NCI-H146 (cell line): Measurements from ENCODE around the gene ZRANB1.

Source experiments
- DNase-seq: peaks from one replicate; lab custom pipeline; 2025; lab: John Stamatoyannopoulos, UW

Gene ZRANB1

GRCh38 chr10:125005312-125006187, 63.6 kb downstream of the ZRANB1 start:
- DNase-seq, result no peak

GRCh38 chr10:125006188-125006680, 64.3 kb downstream of the ZRANB1 start:
- no peak for DNase-seq

DNA sequence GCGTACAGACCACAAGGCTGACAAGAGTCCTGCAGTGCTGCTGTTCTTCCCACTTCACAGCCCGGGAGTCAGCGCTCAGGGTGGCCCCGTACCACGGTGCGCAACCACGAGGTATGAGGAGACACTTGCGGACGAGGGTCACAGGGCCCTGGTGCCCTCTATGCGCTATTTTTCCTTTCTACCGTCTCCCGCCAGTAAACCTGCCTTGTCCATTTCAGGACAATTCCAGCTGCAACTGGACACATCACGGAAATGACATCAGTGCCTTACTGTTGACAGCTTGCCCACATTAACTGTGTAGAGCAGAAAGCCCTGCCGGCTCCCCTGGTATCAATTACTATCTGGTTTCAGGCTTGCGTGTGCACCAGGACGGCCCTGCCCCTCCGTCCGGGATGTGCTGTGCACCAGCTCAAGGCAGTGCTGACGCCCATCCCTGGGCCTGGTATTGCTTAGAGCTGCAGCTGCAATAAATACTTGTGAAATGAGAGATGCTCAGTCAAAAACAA, 65.1 kb downstream of the ZRANB1 start:
- no peak for DNase-seq

DNA sequence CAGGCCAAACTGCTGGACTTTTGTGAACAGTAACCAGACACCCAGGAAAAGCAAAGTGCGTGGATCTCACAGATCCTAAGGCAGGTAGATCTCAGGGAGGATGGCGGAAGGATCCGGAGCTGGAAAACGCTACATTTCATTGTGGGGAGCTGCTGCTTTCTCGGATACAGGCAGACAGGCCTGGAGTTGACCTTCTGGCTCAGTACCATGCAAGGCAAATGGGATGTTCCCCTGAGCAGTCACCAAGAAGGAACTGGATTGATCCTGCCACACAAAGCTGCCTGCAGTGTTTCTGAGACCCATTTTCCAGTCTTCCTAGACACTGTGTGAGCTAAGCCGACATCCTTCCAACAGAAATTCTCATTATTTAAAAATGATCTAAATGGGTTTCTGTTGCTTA, 65.5 kb downstream of the ZRANB1 start:
- DNase-seq, result no peak

GRCh38 chr10:125008689-125009638, 67.0 kb downstream of the ZRANB1 start:
- DNase-seq, result no peak

DNA sequence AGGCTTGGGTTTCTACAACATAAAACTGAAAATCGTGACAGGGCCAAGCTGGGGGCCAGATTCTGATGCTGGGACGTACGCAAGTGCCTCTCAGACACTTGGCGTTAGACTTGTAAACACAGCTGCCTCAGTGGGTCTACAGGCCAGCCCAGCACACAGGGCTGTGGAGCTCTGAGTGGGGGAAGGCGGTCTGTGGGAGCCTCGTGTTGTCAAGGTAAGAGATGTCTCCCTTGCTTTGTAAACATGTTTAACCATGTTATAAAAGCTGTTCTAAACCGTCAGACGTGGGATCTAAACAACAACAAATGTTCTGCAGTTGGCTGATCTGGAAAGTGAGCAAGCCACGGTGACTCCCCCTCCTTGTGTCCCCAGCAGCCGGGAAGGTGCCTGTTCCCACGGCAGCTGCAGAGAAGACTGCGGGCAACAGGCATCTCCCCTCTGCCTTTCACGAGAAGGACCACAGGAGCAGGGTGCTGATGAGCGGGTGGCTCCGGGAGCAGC, 67.8 kb downstream of the ZRANB1 start:
- DNase-seq, result no peak

GRCh38 chr10:125010362-125010761, 68.4 kb downstream of the ZRANB1 start:
- DNase-seq, result no peak

GRCh38 chr10:125011171-125011925, 69.4 kb downstream of the ZRANB1 start:
- no peak for DNase-seq

DNA sequence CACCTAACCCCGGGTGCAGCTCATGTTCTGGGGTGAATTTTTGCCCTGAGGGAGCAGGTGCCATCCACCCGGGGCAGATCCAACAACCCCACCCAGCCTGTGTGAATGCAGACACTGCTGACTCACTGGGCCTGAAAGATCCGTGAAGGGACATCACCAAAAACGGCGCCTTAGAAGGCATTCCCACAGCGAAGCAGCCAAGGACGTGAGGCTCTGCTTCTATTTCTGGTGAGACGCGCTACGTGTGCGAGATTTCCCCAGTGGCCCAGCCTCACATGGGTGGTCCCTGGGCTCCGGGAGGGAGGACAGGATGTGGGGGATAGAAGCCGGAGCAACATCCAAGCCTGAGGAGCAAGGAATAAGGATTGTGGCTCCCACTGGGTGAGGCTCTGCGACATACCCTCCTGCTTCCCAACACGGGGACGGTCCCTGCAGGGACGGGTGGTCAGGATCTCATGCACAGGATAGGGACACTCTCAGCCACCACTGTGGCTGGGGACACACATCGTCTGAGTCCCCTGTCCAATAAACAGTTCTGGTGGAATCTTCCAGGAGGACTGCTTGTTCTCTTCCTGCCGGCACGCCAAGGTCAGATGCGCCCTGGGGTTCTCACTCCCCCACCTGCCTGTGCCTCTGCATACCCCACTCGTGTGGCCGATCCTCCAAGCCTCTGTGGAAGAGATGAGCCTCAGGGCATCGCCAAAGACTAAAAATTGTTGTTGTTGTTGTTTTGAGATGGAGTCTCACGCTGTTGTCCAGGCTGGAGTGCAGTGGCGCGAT, 70.2 kb downstream of the ZRANB1 start:
- no peak for DNase-seq

- no peak for DNase-seq
These were observed 71.1 kb downstream of the ZRANB1 start for GRCh38 chr10:125012851-125013528.

DNA sequence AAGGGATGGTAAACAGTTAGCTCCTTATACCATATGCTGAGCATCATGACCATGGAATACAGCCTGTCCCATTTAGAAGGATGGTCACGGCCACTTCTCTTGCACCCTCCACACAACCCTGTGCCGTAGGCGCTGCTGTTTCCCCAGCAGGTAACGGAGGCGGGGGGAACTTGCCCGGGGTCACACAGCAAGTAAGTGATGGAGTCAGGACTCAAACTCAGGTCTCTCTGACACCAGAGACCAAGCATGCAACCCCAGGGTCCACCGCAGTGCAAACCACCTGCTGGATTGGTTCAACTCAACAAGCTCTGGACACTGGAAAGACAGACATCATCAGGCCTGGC, 71.6 kb downstream of the ZRANB1 start:
- no peak for DNase-seq

GRCh38 chr10:125014086-125014830, 72.3 kb downstream of the ZRANB1 start:
- DNase-seq, result no peak

- DNase-seq, result no peak
These were observed 73.0 kb downstream of the ZRANB1 start for GRCh38 chr10:125014836-125015355.

- no peak for DNase-seq
These were observed 73.5 kb downstream of the ZRANB1 start for GRCh38 chr10:125015356-125015944.

GRCh38 chr10:125016123-125016522, 74.2 kb downstream of the ZRANB1 start:
- DNase-seq, result no peak

- no peak for DNase-seq
These were observed 74.8 kb downstream of the ZRANB1 start for GRCh38 chr10:125016611-125017202.

GRCh38 chr10:125017547-125018298, 75.8 kb downstream of the ZRANB1 start:
- DNase-seq, result peak; percentile 89
